ENCODE measurements around the gene NR0B2.
A peak's percentile ranks its signal among the peaks of the same experiment; 100 is the strongest.

- no peak for TF ChIP-seq EP300 (IDR thresholded peaks at IDR 0.05)
- TF ChIP-seq CEBPB (IDR thresholded peaks at IDR 0.05): no peak
- TF ChIP-seq CTCF (IDR thresholded peaks at IDR 0.05): no peak
- no peak for TF ChIP-seq ESRRA (IDR thresholded peaks at IDR 0.05; ENCODE audit: borderline replicate concordance, low read length)
- TF ChIP-seq HDAC2 (IDR thresholded peaks at IDR 0.05): no peak
- TF ChIP-seq MYC (IDR thresholded peaks at IDR 0.05; ENCODE audit: borderline replicate concordance, low read length): no peak
- TF ChIP-seq MAFK (IDR thresholded peaks at IDR 0.05; ENCODE audit: partially characterized antibody): no peak
- TF ChIP-seq CBX2 (IDR thresholded peaks at IDR 0.05; ENCODE audit: borderline replicate concordance, low read depth): no peak
- peak; percentile 73; the same call in 1 of the 2 replicates for TF ChIP-seq PHF8 (IDR thresholded peaks at IDR 0.05; ENCODE audit: borderline replicate concordance, low read depth)
Measured at GRCh38 chr1:26921540-26922430, 8.0 kb upstream of the NR0B2 start, which contains the start of gene NUDC.

Measured in A549 (cell line).